GM19328 (cell line): ENCODE results near the gene FCRL3.

Experiments used
- ATAC-seq: cut with Tn5 transposase; IDR thresholded peaks from one replicate; pipeline ENCODE4 v1.9.1; 2021; ENCODE audit warnings: mild to moderate bottlenecking, moderate library complexity; ENCODE audit not compliant: unreplicated experiment

FCRL3 gene

DNA sequence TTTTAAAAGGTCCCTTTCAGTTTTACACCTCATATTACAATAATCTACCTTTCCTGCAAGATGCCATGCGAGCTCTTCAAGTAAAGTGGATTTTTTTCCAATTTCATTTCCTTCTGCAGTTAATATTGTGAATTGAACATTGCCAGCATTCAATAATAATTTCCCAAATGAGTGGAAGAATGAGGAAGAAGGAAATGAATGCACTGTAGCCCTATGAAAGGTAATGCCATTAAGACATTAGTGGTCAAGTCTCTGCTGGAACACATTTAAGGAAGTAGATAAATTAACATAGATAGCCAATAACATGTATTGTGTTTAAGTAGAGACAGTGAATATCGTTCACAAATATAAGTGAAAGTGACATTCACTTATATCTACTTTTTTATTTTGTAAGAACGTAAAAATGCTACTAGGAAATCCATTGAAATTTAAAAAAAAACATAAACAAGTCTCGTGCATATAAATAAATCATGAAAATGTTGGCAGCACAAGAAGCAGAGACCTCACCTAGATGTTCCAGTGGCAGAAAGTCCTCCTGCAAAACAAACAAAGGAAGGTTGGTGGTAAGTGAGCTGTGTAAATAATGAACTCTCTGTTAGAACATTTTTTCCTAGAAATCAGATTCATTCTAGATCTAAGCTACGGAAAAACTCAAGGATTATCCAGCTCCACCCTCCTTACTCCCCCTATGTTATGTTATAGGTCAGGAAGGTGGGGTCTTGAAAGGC, 17.7 kb downstream of the FCRL3 start:
- ATAC-seq: no peak

DNA sequence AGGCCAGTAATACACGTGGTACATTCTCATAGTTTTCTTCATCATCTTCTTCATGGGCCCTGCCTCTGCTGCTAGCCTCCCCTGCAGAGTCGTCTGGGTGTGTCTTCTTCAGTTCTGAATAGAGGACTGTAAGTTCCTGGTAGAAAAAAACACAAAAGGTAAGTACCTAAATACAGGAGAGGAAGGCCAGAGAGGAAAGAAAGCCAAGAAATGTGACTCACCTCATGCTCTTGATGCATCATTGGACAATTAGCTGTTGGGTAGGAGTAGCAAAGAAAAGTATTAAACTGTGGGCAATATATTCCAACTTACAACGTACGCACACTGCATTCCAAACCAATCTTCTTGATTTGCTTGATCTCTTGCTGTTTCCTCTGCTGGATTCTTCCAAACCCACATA, 21.8 kb downstream of the FCRL3 start:
- no peak for ATAC-seq

DNA sequence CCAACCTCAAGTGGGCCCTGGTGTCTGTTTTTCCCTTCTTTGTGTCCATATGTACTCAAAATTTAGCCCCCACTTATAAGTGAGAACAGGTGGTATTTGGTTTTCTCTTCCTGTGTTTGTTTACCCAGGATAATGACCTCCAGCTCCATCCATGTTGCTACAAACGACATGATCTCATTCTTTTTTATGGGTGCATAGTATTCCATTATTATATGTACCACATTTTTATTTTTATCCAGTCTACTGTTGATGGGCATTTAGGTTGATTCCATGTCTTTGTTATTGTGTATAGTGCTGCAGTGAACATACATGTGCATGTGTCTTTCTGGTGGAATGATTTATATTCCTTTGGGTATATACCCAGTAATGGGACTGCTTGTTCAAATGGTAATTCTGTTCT, 27.6 kb downstream of the FCRL3 start:
- ATAC-seq: no peak

DNA sequence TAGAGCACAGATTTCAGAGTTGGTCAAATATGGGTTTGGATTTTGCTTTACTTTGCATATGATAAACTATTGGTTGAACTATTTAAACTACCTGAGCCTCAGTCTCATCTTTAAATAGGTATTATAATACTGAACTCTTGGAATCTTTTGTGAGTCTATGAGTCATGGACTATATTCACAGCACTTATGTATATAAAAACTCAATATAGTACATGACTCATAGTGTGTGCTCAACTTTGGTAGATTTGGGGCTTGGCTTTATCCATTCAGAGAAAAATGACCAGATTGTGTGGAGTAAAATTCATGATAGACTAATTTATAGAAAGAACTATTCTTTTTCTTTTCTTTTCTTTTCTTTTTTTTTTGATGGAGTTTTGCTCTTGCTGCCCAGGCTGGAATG, 28.7 kb downstream of the FCRL3 start:
- no peak for ATAC-seq

DNA sequence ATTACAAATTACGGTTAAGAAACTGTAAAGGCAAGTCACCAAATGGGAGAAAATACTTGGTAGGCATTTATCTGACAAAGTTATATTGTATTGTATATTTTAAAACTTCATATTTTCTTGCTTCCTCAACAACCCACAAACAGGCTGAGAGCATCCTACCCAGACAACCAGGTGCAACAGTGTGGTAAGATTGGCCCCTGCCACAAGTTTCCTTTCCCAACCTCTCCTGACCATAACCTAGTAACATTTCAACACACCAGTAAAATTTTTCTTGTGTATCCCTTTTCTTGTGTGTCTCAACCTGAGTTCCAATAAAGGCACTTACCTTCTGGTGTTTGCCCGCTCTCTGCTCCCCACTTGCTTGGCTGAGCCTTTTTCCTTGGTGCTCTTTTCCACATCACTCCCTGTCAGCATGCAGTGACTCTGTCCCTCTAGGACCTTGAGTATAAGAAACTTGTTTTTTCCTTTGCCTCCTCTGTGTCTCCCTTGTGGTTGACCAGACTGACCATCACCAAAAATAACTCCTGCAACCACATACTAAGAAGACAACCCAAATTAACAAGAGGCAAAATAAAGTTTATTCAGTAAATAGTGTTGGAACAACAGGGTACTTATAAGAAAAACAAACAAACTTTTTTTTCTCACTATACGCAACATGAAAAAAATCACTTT, 40.9 kb downstream of the FCRL3 start:
- ATAC-seq: no peak

DNA sequence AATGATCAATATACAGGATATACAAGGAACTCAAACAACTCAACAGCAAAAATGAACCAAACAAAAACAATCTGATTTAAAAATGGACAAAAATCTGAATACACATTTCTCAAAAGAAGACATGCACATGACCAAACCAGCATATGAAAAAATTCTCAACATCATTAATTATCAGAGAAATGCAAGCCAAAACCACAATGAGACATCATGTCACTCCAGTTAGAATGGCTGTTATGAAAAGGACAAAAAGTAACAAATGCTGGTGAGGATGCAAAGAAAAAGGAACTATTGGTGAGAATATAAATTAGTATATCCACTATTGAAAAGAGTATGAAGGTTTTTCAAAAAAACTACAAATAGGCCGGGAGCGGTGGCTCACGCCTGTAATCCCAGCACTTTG, 42.0 kb downstream of the FCRL3 start:
- no peak for ATAC-seq

DNA sequence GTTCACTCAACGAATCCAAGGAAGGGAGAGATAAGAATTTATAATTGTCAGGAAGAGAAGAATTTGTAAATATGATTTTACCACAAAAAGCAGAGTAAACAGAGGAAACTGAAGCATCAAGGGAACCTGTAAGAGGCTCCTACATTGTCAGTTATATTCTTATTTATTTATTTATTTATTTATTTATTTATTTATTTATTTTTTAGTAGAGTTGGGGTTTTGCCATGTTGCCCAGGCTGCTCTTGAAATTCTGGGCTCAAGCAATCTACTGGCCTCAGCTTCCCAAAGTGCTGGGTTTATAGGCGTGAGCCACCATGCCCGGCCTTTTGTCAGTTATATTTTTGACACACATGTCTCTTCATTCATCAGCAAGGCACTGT, 47.1 kb downstream of the FCRL3 start:
- ATAC-seq: no peak

DNA sequence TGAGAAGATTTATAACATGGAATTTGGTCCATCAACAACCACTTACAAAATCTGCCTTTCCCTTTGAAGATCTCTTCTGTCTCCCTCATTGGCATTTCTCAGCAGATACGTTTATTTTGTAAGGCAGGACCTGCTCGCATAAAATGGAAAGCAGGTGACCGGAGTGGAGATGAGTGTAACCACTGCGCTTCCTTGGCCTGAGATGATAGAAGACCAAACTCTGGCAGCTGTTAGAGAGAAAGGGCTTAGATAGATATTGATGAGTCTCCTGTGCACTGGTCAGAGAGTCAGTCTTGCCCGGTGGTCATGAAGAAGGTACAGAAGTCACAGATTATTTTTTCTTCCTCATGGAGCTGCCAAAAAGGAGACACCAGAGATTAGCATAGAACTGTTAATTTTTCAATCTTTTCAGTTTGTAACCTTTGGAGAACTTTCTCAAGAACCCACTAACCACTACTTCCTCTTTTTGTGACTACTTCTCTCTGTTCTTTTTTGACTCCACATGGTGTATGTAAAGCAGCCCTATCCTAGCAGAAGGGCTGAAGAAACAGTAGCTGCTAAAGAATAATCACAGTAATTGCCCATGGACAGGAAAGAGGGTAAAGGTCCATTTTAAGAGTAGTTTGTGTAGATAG, 47.6 kb downstream of the FCRL3 start:
- peak; percentile 98 for ATAC-seq

DNA sequence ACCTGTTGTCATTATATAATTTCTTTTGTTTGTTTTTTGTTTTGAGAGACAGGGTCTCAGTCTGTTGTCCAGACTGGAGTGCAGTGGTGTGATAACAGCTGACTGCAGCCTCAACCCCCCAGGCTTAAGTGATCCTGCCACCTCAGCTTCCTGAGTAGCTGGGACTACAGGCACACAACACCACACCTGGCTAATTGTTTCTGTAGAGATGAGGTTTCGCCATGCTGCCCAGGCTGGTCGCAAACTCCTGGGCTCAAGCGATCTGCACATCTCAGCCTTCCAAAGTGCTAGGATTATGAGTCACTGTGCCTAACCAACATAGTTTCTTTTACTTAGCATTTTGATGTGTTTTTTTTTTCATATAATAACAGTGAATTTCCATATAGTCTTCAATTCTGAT, 52.3 kb downstream of the FCRL3 start:
- ATAC-seq: no peak

DNA sequence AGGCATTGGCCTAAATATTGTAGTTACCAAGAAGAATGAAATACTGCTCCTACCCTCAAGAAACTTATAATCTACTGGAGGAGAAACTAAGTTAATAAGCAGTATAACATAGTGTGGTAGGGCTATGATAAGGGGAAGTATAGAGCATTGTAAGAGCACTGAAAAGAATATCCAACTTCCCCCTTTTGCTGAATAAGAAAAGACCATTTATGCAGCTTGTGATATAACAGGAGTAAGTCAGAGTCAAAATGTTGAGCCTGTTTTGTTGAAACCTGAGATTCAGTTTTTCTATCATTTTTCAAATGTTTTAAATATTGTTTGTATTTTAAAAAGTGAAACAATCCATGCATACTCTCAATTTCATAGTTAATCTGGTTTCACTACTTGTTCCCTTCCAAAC, 54.4 kb downstream of the FCRL3 start:
- no peak for ATAC-seq

DNA sequence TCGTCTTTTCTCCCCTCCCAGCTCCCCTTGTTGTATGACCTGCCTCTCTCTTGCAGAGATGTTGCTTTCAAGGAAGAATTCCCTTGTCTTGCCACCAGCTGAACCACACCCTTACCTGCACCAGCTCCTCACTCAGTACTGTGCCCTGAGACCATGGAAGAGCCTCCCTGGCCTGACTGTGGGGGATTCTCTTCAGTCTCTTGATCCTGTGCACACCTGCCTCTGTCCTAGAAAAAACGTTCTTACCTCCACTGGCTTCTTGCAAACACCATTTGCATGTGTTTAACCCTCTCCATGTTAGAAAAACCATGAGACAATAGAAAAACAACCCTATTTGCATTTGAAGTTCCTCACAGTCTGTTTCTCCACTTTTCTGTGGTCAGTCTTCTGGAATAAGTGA, 59.4 kb downstream of the FCRL3 start:
- ATAC-seq: no peak

DNA sequence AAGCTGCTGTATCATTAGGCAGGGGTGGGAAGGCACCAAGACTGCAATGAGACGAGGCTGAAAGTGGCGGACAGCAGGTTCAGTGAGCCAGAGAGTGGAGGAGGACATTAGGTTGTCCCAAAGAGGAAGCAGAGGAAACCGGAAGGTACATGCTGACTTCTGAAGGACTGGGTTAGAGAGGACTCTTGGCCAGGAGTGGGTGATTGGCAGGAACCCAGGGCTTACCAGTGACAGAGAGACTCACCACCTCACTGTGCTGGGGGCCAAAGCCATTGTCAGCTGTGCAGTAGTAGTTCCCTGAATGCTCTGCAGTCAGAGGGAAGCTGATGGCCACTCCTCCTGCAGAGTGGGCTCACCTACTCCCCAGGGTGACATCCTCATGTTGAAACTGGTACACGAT, 60.8 kb downstream of the FCRL3 start:
- ATAC-seq: no peak

DNA sequence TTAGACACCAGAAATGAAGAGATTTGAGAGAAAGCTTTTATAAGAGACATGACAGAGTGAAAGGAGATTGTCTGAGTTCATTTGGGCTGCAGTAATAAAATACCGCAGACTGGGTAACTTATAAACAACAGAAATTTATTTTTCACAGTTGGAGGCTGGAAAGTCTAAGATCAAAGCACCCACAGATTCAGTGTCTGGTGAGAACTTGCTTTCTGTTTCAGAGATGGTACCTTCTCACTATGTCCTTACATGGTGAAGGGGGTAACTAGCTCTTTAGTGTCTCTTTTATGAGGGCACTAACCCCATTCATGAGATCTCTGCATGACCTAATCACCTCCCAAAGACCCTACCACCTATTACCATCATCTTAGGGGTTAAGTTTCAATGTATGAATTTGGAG, 71.8 kb downstream of the FCRL3 start:
- ATAC-seq: no peak
